ENCODE measurements around the gene PRR19.
"Not testable (repeated sequence)": the region's sequence is repeated elsewhere in the genome, so short reads cannot be mapped to it uniquely, and the experiment has no call there.

PRR19 gene

DNA sequence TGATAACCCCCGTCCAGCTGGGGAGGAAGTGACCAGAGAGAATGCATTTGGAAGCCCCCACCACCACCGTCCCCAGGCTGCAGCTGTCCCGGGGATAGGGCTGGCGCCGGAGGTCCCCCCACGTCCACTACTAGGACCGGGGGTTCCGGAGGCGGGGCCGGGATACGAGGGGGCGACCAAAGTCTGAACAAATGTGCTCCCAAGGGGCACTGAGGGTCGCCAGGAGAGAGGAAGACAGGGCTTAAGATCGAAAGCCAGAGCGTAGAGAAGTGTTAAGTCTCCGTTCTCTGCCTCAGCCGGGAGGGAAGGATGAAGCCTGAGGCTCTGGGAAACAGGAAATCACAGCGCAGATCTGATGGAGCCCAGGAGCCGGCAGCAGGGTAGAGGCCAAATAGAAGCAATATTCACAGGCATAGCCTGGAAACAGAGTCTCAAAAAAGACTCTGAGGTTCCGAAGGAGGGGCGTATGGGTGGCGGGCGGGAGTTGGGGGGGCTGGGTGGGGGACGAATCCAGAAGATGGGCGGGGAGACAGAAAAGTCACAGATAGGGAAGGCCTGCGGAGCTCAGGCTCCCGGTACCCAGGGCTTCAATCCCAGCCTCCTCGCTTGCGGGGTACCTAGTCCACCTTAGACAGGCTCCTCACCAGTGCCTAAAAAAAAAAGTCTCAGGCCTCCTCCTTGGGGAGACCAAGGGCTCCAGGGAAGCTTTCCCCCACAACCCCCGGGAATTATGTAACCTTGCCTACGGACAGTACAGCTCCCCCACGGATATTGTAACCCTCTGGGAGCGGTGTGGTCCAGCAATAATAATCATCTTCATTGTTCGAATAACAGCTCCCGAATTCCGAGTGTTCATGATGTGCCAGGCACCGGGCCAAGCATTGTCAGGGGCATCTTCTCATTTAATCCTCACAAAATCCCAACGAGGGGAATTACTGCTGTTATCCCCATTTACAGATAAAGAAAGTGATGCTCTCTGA is 45.9 kb upstream of the PRR19 start:
- DNase-seq (ENCODE audit: low read depth): peak; percentile 78
- H3K4me3 ChIP-seq (replicated peaks; ENCODE audit: low read depth, low read length): peak overlapping the region; percentile 59
- TF ChIP-seq, protein P1, sequence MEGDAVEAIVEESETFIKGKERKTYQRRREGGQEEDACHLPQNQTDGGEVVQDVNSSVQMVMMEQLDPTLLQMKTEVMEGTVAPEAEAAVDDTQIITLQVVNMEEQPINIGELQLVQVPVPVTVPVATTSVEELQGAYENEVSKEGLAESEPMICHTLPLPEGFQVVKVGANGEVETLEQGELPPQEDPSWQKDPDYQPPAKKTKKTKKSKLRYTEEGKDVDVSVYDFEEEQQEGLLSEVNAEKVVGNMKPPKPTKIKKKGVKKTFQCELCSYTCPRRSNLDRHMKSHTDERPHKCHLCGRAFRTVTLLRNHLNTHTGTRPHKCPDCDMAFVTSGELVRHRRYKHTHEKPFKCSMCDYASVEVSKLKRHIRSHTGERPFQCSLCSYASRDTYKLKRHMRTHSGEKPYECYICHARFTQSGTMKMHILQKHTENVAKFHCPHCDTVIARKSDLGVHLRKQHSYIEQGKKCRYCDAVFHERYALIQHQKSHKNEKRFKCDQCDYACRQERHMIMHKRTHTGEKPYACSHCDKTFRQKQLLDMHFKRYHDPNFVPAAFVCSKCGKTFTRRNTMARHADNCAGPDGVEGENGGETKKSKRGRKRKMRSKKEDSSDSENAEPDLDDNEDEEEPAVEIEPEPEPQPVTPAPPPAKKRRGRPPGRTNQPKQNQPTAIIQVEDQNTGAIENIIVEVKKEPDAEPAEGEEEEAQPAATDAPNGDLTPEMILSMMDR (IDR thresholded peaks at IDR 0.05; ENCODE audit: low read length, missing control alignments): no peak

DNA sequence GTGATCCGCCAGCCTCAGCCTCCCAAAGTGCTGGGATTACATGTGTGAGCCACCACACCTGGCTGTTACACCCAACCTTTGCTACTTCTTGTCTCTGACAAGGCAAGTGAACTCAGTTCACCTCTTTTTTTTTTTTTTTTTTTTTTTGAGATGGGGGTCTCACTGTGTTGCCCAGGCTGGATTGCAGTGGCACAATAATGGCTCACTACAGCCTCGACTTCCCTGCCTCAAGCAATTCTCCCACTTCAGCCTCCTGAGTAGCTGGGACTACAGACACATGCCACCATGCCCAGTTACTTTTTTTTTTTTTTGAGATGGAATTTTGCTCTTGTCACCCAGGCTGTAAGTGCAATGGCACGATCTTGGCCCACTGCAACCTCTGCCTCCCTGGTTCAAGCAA is 44.1 kb upstream of the PRR19 start:
- H3K4me3 ChIP-seq (replicated peaks; ENCODE audit: low read depth, low read length); DNase-seq (ENCODE audit: low read depth): not testable (repeated sequence)

DNA sequence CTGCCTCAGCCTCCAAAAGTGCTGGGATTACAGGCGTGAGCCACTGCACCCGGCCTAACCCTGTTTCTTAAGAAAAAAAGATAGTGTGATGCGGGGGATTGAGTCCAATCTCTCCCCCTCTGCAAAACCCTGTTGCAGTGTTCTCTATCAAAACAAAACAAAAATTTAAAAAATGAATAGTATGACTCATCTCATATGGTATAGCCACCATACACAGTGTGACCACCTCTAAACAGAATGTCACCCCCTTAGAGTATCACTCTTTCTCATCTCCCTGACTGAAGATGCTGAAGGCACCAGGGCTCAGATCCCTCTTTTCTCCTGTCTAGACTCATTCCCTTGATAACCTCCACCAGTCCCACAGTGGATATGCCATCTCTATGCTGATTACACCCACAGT is 40.2 kb upstream of the PRR19 start:
- no peak for DNase-seq (ENCODE audit: low read depth)
- H3K4me3 ChIP-seq (replicated peaks; ENCODE audit: low read depth, low read length): no peak overlapping the region
- TF ChIP-seq, protein P1 (IDR thresholded peaks at IDR 0.05; ENCODE audit: low read length, missing control alignments): no peak

DNA sequence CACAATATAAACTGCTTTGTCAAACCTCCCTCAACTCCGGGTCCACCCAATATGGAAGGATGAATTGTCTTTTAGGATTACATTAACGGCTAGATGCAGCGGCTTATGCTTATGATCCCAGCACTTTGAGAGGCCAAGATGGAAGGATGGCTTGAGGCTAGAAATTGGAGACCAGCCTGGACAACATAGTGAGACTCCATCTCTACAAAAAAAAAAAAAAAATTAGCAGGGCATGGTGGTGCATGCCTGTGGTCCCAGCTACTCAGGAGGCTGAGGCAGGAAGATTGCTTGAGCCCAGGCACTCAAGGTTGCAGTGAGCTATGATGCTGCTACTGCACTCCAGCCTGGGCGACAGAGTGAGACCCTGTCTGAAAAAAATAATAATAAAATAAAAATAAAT is 35.8 kb upstream of the PRR19 start:
- H3K4me3 ChIP-seq (replicated peaks; ENCODE audit: low read depth, low read length); DNase-seq (ENCODE audit: low read depth): not testable (repeated sequence)

DNA sequence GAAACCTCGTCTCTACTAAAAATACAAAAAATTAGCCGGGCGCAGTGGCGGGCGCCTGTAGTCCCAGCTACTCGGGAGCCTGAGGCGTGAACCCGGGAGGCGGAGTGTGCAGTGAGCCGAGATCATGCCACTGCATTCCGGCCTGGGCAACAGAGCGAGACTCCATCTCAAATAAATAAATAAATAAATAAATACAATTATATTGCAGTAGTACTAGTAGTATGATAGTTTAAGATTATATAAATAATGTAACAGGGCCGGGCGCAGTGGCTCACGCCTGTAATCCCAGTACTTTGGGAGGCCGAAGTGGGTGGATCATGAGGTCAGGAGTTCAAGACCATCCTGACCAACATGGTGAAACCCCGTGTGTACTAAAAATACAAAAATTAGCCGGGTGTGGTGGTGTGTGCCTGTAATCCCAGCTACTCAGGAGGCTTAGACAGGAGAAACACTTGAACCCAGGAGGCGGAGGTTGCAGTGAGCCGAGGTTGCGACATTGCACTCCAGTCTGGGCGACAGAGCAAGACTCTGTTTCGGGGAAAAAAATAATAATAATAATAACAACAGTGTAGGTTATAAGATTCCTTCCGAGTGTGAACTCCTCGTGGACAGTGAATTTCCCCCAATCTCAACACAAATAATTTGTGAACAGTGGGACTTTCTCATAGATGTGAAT is 34.9 kb upstream of the PRR19 start:
- not testable (repeated sequence) for DNase-seq (ENCODE audit: low read depth); H3K4me3 ChIP-seq (replicated peaks; ENCODE audit: low read depth, low read length)

DNA sequence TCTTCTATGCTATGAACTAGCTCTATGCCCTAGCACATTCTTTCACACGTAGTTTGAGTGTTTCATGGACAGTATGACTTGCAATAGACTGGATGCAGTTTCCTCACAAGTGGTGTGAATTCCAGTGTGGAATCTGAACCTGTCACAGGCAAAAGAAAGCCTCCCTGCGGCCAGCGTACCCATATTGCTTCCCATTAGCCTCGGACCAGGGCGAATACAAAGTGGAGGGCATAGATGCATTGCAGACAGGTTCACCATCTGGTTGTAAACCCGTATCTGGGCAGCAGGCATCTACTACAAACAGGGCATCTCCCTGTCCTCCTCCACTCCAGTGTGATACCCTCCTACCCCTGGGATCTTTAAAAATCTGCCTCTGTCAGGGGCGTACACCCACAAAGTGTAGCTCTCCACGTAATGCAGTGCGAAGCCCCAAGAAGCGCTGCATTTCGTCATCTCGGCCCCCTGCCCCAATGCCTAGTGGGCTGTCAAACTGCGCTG is 34.2 kb upstream of the PRR19 start:
- TF ChIP-seq, protein P1 (IDR thresholded peaks at IDR 0.05; ENCODE audit: low read length, missing control alignments): no peak
- H3K4me3 ChIP-seq (replicated peaks; ENCODE audit: low read depth, low read length): peak overlapping the region; percentile 90
- DNase-seq (ENCODE audit: low read depth): no peak

DNA sequence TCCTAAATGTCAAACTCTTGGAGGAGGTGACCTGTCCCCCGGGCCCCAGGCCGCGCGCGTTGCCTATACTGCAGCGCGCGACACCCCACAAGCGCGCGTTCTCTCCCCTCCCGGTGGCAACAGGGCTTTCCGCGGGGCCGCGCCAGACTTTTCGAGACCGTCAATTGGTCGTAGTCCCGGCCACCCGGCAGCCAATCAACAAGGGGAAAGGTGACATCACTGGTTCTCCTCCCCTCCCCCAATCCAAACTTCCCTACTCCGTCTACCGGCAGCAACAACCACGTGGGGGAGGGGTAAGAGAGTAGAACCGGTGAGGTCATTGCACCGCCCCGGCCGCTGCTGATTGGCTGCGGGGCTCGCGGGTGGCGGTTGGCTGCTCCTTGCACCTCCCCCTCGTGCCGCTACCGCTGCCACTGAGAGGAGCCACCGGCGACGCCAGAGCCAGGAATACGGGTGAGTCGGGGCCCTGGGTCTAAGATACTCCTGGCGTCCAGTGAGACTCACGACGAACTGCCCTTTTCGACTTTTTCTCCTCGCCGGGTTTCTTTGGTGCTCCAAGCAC is 33.7 kb upstream of the PRR19 start:
- peak; percentile 100 for DNase-seq (ENCODE audit: low read depth)
- H3K4me3 ChIP-seq (replicated peaks; ENCODE audit: low read depth, low read length): peak overlapping the region; percentile 90
- TF ChIP-seq, protein P1 (IDR thresholded peaks at IDR 0.05; ENCODE audit: low read length, missing control alignments): no peak

DNA sequence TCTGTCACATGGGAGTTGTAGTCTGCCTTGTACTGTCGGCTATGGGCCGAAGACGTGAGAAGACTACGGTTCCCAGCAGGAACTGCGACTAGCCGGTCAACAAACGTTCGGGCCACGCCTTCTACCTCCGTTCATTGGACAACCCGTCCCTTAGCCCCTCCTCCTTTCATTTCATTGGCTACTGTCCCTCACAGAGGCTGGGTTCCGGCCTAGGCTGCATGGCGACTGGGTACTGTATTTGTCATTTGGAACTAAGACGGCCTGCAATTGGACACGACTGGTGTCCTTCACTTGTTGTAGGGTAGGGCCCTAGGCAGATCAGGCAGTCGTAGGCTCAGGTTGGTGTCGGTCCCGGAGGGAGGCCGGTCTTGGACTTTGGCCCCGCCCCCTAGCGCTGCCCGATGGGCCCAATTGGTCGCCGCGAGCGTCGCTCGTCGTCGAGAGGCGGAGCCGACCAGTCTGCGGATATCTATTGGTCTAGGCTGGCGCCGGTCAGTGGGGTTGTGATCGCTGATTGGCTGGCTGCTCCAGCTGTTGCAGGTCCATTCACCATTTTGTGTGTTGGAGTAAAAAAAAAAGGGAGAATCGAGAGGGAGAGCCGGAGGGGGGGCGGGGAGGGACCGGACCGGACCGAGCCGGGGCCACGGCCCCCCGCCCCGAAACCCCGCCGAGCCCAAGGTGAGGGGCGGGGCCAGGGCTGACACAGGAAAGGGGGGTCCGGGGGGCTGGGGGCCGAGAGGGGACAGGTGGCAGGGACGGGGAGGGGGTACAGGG is 33.0 kb upstream of the PRR19 start, which contains the start of gene CIC:
TSS of gene CIC (plus strand) at position 549 of the 774 bp plus-strand sequence. CDS start 2,532 bp downstream, outside the sequence.
- TF ChIP-seq, protein P1 (IDR thresholded peaks at IDR 0.05; ENCODE audit: low read length, missing control alignments): no peak
- DNase-seq (ENCODE audit: low read depth): peak; percentile 100
- peak within 1 kb of the TSS; percentile 90 for H3K4me3 ChIP-seq (replicated peaks; ENCODE audit: low read depth, low read length)
